ENCODE data around the gene TNFSF13.

TNFSF13 gene, protein sequence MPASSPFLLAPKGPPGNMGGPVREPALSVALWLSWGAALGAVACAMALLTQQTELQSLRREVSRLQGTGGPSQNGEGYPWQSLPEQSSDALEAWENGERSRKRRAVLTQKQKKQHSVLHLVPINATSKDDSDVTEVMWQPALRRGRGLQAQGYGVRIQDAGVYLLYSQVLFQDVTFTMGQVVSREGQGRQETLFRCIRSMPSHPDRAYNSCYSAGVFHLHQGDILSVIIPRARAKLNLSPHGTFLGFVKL

DNA sequence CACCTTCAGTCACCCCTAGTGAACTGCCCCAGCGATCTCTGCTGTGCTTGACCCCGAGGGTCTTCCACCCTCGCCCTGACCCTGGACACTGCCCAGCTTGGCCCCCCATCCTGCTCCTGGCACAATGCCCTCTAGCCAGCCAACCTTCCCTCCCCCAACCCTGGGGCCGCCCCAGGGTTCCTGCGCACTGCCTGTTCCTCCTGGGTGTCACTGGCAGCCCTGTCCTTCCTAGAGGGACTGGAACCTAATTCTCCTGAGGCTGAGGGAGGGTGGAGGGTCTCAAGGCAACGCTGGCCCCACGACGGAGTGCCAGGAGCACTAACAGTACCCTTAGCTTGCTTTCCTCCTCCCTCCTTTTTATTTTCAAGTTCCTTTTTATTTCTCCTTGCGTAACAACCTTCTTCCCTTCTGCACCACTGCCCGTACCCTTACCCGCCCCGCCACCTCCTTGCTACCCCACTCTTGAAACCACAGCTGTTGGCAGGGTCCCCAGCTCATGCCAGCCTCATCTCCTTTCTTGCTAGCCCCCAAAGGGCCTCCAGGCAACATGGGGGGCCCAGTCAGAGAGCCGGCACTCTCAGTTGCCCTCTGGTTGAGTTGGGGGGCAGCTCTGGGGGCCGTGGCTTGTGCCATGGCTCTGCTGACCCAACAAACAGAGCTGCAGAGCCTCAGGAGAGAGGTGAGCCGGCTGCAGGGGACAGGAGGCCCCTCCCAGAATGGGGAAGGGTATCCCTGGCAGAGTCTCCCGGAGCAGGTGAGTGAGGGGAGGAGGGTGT, at the start of gene TNFSF13:
Gene TNFSF13 (plus strand): TSS at position 207 of the 776 bp plus-strand sequence. CDS start 290 bp downstream, at position 497.
- DNase-seq = no peak

DNA sequence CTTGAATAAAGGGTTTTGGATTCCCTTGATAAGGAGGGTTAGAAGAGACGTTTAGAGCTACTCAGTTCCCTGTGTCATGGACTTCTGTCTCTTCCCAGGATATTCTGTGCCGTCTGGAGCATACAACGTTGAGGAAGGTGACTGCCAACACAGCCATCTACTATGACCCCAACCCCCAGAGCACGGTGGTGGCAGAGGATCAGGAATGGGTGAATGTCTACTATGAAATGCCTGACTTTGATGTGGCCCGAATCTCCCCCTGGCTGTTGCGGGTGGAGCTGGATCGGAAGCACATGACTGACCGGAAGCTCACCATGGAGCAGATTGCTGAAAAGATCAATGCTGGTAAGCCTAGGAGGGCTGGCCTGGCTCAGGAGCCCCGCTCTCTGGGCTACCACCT, 49.7 kb upstream of the TNFSF13 start:
- DNase-seq = no peak

DNA sequence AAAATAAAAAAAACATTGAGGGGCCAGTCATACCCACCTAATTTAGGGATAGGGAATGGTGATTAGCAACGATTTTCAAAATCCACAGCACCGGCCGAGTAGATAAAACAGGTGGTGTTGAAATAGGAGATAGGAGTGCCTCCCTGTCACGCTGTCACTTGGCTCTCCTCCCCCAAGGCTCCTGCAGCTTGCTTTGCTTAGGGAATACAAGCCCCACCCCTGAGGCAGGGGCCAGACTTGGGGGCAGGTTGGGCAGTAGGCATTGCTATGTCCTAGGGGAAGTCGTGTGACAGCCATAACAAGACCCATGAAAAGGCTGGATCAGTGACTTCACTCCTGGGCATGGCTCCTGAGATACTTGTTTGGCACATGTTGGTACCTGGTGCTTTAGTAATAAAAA, 48.6 kb upstream of the TNFSF13 start:
- DNase-seq = no peak

DNA sequence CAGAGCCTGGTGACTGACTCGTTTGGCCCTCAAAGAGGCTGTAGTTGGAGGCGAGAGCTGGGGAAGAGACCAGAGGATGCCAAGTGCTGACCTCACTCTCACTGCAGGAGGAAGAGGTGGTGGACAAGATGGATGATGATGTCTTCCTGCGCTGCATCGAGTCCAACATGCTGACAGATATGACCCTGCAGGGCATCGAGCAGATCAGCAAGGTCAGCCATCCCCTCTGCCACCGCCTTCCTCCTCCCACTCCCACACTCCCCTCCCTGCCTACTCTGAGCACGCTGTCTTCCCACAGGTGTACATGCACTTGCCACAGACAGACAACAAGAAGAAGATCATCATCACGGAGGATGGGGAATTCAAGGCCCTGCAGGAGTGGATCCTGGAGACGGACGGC, 47.4 kb upstream of the TNFSF13 start:
- DNase-seq = no peak

DNA sequence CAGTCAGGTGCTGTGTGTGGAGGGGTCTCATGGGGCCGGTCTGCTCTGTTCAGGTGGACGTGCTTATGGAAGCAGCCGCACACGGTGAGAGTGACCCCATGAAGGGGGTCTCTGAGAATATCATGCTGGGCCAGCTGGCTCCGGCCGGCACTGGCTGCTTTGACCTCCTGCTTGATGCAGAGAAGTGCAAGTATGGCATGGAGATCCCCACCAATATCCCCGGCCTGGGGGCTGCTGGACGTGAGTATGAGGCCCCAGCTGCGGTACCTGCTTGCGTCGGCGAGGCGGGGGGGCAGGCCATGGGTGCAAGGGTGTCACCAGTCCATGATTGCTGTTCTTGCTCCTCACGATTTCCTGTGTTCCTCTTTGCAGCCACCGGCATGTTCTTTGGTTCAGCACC, 46.4 kb upstream of the TNFSF13 start:
- DNase-seq = no peak

DNA sequence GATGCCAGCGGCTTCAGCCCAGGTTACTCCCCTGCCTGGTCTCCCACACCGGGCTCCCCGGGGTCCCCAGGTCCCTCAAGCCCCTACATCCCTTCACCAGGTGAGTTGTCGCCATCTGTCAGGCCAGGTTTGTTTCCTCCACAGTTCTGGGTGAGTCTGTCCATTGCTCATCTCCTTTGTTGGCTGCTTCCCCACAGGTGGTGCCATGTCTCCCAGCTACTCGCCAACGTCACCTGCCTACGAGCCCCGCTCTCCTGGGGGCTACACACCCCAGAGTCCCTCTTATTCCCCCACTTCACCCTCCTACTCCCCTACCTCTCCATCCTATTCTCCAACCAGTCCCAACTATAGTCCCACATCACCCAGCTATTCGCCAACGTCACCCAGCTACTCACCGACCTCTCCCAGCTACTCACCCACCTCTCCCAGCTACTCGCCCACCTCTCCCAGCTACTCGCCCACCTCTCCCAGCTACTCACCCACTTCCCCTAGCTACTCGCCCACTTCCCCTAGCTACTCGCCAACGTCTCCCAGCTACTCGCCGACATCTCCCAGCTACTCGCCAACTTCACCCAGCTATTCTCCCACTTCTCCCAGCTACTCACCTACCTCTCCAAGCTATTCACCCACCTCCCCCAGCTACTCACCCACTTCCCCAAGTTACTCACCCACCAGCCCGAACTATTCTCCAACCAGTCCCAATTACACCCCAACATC, 45.6 kb upstream of the TNFSF13 start:
- no peak for DNase-seq

DNA sequence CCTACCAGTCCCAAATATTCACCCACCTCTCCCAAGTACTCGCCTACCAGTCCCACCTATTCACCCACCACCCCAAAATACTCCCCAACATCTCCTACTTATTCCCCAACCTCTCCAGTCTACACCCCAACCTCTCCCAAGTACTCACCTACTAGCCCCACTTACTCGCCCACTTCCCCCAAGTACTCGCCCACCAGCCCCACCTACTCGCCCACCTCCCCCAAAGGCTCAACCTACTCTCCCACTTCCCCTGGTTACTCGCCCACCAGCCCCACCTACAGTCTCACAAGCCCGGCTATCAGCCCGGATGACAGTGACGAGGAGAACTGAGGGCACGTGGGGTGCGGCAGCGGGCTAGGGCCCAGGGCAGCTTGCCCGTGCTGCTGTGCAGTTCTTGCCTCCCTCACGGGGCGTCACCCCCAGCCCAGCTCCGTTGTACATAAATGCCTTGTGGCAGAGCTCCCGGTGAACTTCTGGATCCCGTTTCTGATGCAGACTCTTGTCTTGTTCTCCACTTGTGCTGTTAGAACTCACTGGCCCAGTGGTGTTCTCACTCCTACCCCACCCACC, 44.6 kb upstream of the TNFSF13 start:
- DNase-seq = no peak

DNA sequence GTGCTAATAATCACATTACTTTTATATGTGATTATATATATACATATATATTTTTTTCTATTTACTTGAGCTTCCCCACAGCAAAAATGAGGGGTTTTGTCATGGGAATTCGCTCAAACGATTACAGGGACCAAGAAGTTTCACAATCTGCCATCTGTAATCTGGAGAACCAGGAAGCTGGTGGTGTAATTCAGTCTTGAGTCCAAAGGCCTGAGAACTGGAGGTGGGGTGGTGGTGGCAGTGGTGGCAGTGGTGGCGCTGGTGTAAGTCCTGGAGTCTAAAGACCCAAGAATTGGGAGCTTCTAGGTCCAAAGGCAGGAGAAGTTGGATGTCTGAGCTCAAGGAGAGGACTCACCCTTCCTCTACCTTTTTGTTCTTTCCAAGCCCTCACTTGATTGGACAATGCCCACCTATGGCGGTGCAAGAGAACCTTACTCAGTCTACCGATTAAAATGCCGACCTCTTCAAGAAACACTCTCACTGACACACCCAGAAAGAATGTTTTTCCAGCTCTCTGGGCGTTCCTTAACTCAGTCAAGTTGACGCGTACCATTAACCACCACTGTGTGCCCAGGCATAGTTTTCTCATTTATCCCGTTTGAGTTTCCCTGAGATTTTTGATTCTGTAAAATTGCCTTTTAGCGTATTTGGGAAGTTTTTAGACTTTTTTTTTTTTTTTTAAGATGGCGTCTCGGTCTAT, 42.5 kb upstream of the TNFSF13 start:
- DNase-seq = no peak

DNA sequence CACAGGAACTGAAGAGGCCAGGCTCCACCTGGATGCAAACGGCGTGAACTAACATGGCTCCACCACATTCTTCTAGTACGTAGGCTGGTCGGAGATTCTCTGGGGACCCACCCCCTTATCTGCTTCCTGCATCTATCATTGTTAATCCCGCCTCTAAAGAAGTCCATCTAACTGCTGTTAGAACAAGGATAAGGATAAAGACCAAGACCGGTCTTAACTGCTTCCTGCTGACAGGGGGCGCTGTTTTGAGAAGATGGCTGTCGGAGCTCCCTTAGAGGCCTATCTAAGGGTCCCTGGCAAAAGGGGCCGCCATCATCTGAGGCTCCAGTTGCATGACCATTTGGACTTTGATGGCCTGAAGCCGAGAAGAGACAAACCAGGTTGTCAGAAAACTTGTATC, 35.5 kb upstream of the TNFSF13 start:
- no peak for DNase-seq

DNA sequence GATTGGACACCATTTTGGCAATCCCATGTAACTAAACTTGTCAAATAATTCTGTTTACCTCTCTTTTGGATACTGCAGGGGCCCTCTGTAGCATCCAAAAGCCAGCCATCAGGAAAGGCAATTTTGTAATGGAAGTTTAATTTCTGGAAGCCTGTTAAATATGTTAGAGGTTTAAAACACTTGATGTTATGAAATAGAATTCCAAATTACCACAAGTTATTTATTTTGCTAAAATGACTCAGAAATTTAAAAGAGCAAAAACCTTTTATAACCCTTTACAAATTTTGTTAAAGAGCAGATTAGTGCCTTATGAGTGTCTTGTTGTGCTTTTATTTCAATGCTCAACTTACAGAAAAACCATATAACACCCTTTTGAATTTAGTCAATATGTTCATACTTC, 29.7 kb upstream of the TNFSF13 start:
- no peak for DNase-seq

DNA sequence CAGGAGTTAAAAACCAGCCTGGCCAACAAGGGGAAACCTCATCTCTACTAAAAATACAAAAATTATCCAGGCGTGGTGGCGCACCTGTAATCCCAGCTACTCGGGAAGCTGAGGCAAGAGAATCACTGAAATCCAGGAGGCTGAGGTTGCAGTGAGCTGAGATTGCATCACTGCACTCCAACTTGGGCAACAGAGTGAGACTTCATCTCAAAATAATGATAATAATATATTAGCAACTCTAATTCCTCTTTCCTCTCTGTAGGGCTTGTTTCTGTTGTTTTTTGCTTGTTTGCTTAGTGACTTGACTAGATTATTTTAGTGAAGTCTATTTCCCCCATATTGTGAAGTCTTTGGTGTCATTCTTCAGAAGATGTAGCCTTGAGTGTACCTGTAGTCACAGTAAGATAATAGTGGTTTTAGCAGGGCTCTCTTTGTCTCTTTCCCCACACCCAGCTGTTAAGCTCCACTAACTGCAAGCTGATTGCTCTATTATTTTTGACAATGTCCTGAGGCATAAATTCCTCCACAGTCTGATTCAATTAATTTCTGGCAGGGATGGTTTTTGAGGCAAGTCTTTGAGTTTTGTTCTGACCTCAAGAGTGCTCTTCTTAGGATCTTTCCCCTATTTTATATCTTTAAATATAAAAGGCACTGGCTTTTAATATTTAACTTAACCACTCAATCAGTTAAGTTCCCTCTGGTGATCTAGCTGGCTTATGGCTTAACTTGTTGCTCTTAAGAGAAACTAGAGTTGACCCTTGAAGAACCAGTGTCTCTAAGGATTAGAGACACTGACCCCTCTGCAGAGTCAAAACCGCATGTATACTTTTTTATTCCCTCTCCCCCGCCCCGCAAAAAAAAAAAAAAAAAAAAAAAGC, 28.3 kb upstream of the TNFSF13 start:
- no peak for DNase-seq

DNA sequence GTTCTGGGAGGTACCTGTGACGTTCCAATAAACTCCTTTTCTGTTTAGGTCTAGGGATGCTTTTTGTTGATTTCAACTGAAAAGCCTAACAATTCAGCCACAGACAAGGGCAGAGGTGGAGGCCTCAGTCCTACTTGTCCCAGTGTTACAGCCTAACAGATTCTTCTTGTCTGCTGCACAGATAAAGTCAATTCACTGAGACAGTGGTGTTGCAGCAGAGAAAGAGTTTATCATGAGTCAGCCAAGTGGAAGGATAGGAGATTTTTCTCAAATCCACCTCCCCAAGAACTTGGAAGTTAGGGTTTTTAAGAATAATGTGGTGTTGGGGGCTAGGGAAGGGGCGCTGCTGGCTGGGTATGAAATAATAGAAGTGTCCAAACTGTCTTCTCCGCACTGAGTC, 20.5 kb upstream of the TNFSF13 start:
- no peak for DNase-seq

DNA sequence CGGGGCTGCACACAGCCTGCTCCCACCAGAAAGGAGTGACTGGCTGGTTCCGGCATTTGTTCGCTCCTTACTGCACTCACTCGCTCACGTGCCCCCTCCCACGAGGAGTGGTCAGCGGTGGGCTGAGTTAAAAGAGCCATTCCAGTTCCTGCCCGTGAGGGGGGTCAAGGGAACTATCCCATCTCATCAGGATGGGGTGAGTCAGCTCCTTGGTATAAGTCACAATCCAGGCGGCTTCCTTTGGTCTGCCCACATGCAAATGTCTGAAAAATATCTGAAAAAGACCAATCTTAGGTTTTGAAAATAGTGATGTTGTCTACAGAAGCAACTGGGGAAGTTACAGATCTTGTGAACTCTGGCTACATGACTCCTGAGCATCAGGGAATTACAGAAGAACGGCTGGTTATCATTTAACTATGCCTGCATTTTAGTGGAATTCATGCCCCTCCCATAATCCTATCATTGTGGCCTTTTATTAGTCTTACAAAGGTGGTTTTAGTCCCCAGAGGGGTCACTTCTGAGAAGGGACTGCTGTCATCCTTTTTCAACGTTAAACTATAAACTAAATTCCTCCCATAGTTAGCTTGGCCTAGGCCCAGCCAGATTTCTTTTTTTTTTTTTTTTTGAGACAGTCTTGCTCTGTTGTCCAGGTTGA, 19.5 kb upstream of the TNFSF13 start:
- DNase-seq = no peak

DNA sequence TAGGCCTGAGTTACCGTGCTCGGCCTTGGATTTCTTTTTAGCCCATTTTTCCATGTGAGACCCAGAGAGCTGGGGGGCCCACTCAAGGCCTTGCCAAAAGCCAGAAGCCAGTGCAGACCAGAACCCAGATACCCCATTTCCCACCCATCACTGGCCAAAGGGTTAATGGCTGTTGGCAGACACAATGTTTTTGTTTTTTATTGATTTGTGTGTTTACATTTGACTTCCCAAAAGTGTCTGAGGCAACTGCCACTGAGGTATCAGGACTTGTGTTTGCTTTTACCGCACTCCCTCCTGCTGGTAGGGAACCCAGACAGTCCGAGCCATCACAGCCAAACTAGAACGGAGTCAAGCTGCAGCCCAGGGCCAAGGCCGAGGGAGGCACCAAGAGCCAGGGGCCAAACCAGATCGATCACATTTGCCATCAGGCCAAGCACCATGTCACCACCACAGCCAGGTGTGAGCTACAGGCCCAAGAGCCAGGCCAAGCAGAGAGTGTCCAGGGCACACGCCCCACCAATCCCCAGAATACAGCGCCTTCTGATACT, 17.4 kb upstream of the TNFSF13 start:
- no peak for DNase-seq

DNA sequence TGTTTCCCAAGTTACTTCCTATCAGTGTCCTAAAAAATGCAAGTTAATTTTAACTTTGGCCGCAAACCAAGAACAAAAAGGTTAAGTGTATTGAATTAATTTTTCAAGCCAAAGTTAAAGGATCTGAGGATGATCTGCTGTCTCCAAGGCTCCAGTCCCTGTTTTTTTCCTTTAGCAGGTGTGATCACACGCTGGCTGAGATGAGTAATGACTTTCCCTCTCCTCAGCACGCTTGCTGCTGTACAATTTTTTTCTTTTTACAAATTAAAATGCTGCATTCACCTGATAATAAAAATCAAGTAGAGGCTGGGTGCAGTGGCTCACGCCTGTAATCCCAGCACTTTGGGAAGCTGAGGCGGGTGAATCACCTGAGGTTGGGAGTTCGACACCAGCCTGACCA, 13.6 kb upstream of the TNFSF13 start:
- DNase-seq = no peak

DNA sequence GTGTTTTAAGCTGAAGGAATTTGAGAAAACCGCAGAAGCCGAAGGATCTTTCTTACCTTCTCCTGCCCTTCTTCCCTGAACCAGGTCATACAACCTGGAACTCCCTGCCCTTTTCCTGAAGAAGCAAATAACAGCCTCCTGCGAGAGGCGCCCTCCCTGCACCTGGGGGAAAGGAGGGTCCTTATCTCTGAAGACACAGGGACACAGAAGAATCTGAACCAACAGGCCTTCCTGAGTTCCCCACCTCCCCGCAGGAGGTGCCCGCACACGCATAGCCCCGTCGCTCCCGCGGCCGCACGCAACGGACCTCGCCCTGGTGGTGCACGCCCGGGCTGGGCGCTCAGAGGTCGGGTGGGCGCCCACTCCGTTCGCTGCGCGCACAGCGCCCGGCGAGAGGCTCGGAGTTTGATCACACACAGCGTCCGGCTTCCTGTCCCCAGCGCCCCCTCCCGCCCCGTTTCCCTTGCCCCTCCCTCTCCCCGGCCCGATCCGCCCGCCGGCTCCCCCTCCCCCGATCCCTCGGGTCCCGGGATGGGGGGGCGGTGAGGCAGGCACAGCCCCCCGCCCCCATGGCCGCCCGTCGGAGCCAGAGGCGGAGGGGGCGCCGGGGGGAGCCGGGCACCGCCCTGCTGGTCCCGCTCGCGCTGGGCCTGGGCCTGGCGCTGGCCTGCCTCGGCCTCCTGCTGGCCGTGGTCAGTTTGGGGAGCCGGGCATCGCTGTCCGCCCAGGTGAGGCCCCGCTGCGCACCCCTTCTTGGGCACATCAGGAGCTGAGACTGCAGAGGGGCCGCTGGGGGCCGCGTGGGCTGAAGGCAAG, 9.8 kb upstream of the TNFSF13 start, which contains the start of gene TNFSF12:
Gene TNFSF12 (plus strand): TSS at position 474 of the 816 bp plus-strand sequence. CDS start 96 bp downstream, at position 570.
- DNase-seq = peak; percentile 50

DNA sequence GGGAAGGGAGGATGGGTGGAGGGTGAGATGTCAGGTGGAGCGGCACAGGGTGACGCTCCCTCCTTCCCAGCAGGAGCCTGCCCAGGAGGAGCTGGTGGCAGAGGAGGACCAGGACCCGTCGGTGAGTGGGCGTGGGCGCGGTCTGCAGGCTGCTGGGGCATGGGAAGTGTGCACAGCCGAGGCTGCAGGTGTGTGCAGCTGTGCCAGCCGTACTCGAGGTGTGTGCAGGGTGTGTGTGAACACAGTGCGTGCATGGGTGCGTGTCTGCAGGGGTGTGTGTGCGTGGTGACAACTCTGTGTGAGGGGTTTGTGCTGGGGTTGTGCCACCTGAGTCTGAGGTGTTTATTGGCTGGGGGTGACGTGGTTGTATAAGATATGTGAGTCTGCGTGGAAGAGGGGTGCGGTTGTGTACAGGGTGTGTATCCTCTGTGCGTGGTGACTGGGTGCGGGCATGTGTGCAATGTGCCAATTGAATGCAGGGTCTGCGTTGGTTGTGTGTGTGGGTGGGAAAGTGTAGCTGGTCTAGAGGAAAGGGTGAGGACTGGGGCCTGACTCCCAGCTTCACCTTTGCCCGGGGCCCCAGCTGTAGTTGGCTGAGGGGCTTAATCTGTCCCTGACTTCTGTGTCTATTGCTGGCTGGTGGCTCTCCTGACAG, 9.0 kb upstream of the TNFSF13 start:
- no peak for DNase-seq

DNA sequence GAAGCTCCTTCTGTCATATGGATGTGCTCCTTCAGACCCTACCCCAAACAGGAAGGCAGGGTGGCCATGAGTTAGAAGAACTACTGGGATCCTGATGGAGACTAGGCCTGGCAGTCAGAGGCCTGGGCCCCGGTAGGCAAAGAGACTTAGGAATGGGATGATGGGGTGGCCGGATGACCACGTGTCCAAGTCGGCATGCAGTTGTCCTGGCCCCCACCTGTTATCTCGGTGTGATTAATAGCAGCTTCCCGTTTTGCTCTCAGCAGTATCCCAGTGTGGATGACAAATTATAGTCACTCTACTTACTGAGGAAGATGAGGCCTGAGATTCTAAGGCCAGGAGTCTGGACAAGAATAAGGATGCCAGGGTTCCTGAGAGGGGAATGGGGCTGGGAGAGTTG, 8.2 kb upstream of the TNFSF13 start:
- DNase-seq = no peak

DNA sequence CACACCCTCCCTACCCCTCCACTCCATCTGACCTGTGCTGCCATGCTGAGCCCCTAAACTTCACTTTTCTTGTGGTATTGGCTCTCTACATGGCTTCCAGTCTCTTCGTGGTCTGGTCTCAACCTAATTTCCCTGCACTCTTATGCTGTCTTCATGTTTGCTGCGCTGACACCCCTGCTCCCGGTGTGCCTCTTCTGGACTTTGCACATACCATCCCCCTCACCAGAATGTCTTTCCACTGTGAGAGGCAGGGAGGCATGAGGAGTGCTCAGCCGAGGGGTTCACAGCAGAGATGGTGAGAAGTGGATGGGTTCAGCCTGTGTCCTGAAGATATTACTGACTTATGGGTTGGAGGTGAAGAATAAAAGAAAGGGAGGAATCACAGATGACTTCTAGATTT, 7.2 kb upstream of the TNFSF13 start:
- no peak for DNase-seq

Data from midbrain (tissue), 1 donor.